Activated B cell treated with CpG ODN at 0.5 μM for 24 hours (primary cell): ENCODE measurements around the gene PCDHB15. TPM values are rescaled to one million over a fixed set of nuclear protein-coding genes. Genes with fewer than 3 reads are reported as not detected.

ENCODE experiments used
- ATAC-seq: fragments of 200-7000 bp; cut with Tn5 transposase; one replicate; pipeline ENCODE4 v1.10.0; 2021; ENCODE audit warnings: low read depth, mild to moderate bottlenecking, moderate library complexity
- CTCF ChIA-PET: fragments of 350-600 bp; sonication (Branson Sonifier 250); formaldehyde crosslinking; loops from one replicate; lab custom pipeline; 2021; ENCODE audit warnings: antibody characterized with exemption; lab: Charles Lee
- POLR2A ChIA-PET: fragments of 350-600 bp; sonication (Branson Sonifier 250); formaldehyde crosslinking; loops from one replicate; lab custom pipeline; 2021; ENCODE audit warnings: antibody characterized with exemption; lab: Charles Lee
- DNase-seq: peaks from one replicate; pipeline ENCODE4 v3.0.0; 2022
- H3K27ac Mint-ChIP-seq: one replicate; pipeline ENCODE4 v1.8.0; 2020; ENCODE audit warnings: mixed read lengths
- H3K27me3 Mint-ChIP-seq: one replicate; pipeline ENCODE4 v1.8.0; 2021; ENCODE audit warnings: mixed read lengths
- H3K36me3 Mint-ChIP-seq: one replicate; pipeline ENCODE4 v1.8.0; 2021; ENCODE audit warnings: low read depth, mixed read lengths
- H3K4me1 Mint-ChIP-seq: one replicate; pipeline ENCODE4 v1.8.0; 2021; ENCODE audit warnings: mixed read lengths
- H3K4me3 Mint-ChIP-seq: one replicate; pipeline ENCODE4 v1.8.0; 2020; ENCODE audit warnings: mild to moderate bottlenecking, mixed read lengths
- H3K9me3 Mint-ChIP-seq: one replicate; pipeline ENCODE4 v1.8.0; 2020; ENCODE audit warnings: mixed read lengths
- CTCF ChIP-seq: fragments of 200-600 bp; IDR thresholded peaks from one replicate; pipeline ENCODE4 v1.8.0; 2022; ENCODE audit warnings: antibody characterized with exemption, mild to moderate bottlenecking
- intact Hi-C: fragments of 100-400 bp; cut with micrococcal nuclease; formaldehyde crosslinking; loops from one replicate; pipeline ENCODE4 v1.15.1; 2024
- total RNA-seq: library from RNA; stranded (reverse); gene quantifications from 2 replicates; pipeline ENCODE4 v1.2.3, GENCODE V29; 2022

PCDHB15 gene
- total RNA-seq, 1 donor from 2014 or later = not detected

GRCh38 chr5:141250576-141250975, 5.4 kb downstream of the PCDHB15 start:
- no peaks in the 10 kb centered on the region for H3K4me1 Mint-ChIP-seq
- H3K36me3 Mint-ChIP-seq = peaks cover 12% of the 10 kb centered on the region
- ATAC-seq (no peak), DNase-seq (no peak)
- POLR2A ChIA-PET = no interaction called here
- intact Hi-C loops = no loop called here
- TF ChIP-seq CTCF = no peak
- no peak overlapping the region for H3K4me3 Mint-ChIP-seq
- peaks cover 46% of the 10 kb centered on the region for H3K9me3 Mint-ChIP-seq
- CTCF ChIA-PET = no interaction called here
- no peaks in the 10 kb centered on the region for H3K27me3 Mint-ChIP-seq
- H3K27ac Mint-ChIP-seq = no peak overlapping the region

GRCh38 chr5:141258464-141258863, 13.3 kb downstream of the PCDHB15 start:
- ChIA-PET POLR2A (no interaction called here), CTCF (no interaction called here)
- Mint-ChIP-seq H3K9me3 (peaks cover 61% of the 10 kb centered on the region), H3K36me3 (peaks cover 26% of the 10 kb centered on the region), H3K27me3 (no peaks in the 10 kb centered on the region), H3K4me3 (no peak overlapping the region), H3K4me1 (no peaks in the 10 kb centered on the region), H3K27ac (no peak overlapping the region)
- no peak for ATAC-seq
- DNase-seq = no peak
- intact Hi-C loops = no loop called here
- no peak for TF ChIP-seq CTCF

- TF ChIP-seq CTCF = no peak
These were observed 13.8 kb downstream of the PCDHB15 start for GRCh38 chr5:141258948-141259347.

GRCh38 chr5:141260458-141261237, 15.5 kb downstream of the PCDHB15 start:
- POLR2A ChIA-PET = no interaction called here
- no peaks in the 10 kb centered on the region for H3K4me1 Mint-ChIP-seq
- peaks cover 55% of the 10 kb centered on the region for H3K9me3 Mint-ChIP-seq
- intact Hi-C loops = loop anchor here (2.0 kb wide), 1 partner anchor 60 kb away; the partner anchor contains the start of gene TAF7
- no peak overlapping the region for H3K4me3 Mint-ChIP-seq
- CTCF ChIA-PET = no interaction called here
- no peaks in the 10 kb centered on the region for H3K27me3 Mint-ChIP-seq
- no peak overlapping the region for H3K27ac Mint-ChIP-seq
- TF ChIP-seq CTCF = no peak
- H3K36me3 Mint-ChIP-seq = peaks cover 37% of the 10 kb centered on the region
- ATAC-seq (no peak), DNase-seq (no peak)

More at GRCh38 chr5:141258948-141259347, 13.8 kb downstream of the PCDHB15 start:
- Mint-ChIP-seq H3K27me3 (no peaks in the 10 kb centered on the region), H3K9me3 (peaks cover 59% of the 10 kb centered on the region), H3K36me3 (peaks cover 28% of the 10 kb centered on the region), H3K27ac (no peak overlapping the region), H3K4me3 (no peak overlapping the region), H3K4me1 (no peaks in the 10 kb centered on the region)
- intact Hi-C loops = no loop called here
- no peak for DNase-seq
- POLR2A ChIA-PET = no interaction called here
- CTCF ChIA-PET = no interaction called here
- no peak for ATAC-seq

GRCh38 chr5:141261238-141261546, 16.0 kb downstream of the PCDHB15 start:
- TF ChIP-seq CTCF = no peak
- ChIA-PET POLR2A (no interaction called here), CTCF (no interaction called here)
- H3K9me3 Mint-ChIP-seq = peaks cover 56% of the 10 kb centered on the region
- H3K4me3 Mint-ChIP-seq = no peak overlapping the region
- intact Hi-C loops = loop anchor here (2.0 kb wide), 1 partner anchor 60 kb away; the partner anchor contains the start of gene TAF7
- H3K4me1 Mint-ChIP-seq = no peaks in the 10 kb centered on the region
- H3K36me3 Mint-ChIP-seq = peaks cover 43% of the 10 kb centered on the region
- DNase-seq = no peak
- no peak overlapping the region for H3K27ac Mint-ChIP-seq
- no peaks in the 10 kb centered on the region for H3K27me3 Mint-ChIP-seq
- no peak for ATAC-seq
